GM12875 (cell line): ENCODE measurements around the gene NME7.

ENCODE experiments used
- H3K4me3 ChIP-seq: one replicate; pipeline ENCODE4 v1.5.1; 2011; ENCODE audit warnings: low read depth, low read length, control low read depth
- TF ChIP-seq, protein P1 (sequence below): IDR thresholded peaks from 2 replicates; pipeline ENCODE4 v1.5.1; 2011; ENCODE audit warnings: low read depth, mild to moderate bottlenecking, control low read depth, inconsistent platforms, low read length, moderate library complexity, borderline replicate concordance; ENCODE audit not compliant: insufficient read depth

The NME7 gene

GRCh38 chr1:169115891-169116585 lies 251.6 kb downstream of the NME7 start:
- no peak overlapping the region for H3K4me3 ChIP-seq
- TF ChIP-seq, protein P1, sequence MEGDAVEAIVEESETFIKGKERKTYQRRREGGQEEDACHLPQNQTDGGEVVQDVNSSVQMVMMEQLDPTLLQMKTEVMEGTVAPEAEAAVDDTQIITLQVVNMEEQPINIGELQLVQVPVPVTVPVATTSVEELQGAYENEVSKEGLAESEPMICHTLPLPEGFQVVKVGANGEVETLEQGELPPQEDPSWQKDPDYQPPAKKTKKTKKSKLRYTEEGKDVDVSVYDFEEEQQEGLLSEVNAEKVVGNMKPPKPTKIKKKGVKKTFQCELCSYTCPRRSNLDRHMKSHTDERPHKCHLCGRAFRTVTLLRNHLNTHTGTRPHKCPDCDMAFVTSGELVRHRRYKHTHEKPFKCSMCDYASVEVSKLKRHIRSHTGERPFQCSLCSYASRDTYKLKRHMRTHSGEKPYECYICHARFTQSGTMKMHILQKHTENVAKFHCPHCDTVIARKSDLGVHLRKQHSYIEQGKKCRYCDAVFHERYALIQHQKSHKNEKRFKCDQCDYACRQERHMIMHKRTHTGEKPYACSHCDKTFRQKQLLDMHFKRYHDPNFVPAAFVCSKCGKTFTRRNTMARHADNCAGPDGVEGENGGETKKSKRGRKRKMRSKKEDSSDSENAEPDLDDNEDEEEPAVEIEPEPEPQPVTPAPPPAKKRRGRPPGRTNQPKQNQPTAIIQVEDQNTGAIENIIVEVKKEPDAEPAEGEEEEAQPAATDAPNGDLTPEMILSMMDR = no peak

GRCh38 chr1:169113613-169114119 lies 253.9 kb downstream of the NME7 start:
- no peak overlapping the region for H3K4me3 ChIP-seq
- TF ChIP-seq, protein P1 = no peak

DNA sequence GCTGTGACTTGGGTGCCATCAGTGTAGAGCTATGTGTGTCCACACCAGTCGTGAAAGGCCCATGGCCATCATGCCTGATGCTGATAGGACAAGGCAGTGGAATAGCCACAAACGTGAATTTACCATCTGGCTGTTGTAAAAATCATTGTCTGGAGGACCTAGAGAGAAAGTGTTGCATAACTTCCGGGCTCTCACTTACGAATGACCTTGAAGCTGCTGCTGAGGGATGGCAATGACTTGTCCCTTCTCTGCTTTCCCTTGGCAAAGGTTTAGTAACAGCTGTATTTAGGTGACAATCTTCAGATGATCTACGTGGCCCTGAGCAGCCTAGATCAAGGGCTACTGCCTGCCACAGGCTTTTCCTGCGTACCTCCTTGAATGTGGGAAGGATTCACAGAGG lies 255.4 kb downstream of the NME7 start:
- H3K4me3 ChIP-seq = no peak overlapping the region
- TF ChIP-seq, protein P1 = no peak

GRCh38 chr1:169111472-169111871 lies 256.1 kb downstream of the NME7 start:
- TF ChIP-seq, protein P1 = no peak
- H3K4me3 ChIP-seq = no peak overlapping the region

DNA sequence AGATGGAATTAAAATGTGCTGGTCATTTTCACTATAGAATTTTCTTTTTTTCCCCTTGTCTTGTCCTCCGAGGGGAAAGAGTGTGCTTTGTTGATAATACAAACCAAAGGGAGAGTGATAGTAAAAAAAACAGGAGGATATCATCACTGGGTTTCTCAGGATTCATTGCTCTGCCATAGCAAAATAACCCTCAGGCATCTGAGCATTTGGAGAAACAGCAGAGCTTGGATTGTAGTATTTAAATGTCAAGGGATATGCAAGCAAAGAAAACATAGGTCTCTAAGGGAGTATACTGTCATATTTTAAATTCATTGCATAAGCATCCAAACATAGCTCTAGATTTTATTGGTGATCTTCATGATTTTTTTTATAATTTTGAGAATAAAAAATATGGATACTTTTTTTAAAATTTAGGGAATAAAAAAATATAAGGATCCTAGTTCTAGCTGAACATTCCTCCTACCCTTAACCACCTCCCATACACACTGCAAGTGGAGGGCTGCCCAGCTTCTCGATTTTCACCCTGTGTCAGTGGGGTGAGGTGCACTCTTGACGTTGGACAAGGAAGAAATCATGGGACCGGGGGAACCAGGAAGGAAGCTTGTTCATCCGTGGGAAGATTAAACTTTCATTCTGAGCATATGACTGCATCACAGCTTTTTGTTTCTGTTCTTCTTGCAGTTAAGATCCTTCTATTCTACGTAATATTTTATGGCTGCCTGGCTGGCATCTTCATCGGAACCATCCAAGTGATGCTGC lies 256.7 kb downstream of the NME7 start:
- TF ChIP-seq, protein P1 = no peak
- H3K4me3 ChIP-seq = no peak overlapping the region

DNA sequence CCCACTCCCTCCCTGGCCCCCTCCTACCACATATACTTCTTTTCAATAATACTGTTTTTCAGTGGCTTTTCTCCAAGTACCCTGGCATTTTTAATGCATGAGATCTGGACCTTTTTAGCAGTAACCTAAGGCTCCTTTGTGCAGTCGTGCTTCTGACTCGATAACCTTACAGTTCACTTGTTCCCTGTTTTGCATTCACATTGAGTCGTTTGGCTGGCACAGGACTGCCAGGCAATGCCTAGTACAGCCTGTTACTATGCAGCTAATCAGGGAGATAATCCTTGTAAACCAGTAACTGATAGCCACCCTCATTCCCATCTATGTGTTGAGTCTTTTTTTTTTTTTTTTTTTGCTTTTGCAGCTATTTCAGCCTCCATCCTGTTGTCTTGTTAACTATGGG lies 257.4 kb downstream of the NME7 start:
- H3K4me3 ChIP-seq = no peak overlapping the region
- TF ChIP-seq, protein P1 = no peak
